GM23338 (cell line): ENCODE results near the gene ING5.

Source experiments
- CREB1 ChIP-seq: fragments of 250-450 bp; sonication (Bioruptor Pico); IDR thresholded peaks from 2 replicates; pipeline ENCODE4 v1.5.0; 2020; ENCODE audit warnings: low read depth, mild to moderate bottlenecking, moderate library complexity
- CTCF ChIP-seq, 2 experiments: fragments of 200-600 bp in 1 of 2; sonication (generic) in 1 of 2; conservative IDR thresholded peaks; 2 replicates each; pipeline versions ENCODE4 v1.5.1 to v1.6.1; 2016 to 2017; ENCODE audit warnings: antibody characterized with exemption in 2 of 2, low read depth in 2 of 2, mild to moderate bottlenecking in 2 of 2, moderate library complexity in 1 of 2
- EZH2phosphoT487 ChIP-seq: fragments of 200-600 bp; sonication (generic); IDR thresholded peaks from one replicate; pipeline ENCODE4 v1.8.1; 2018; ENCODE audit warnings: antibody characterized with exemption; ENCODE audit not compliant: unreplicated experiment
- JUNB ChIP-seq: IDR thresholded peaks from one replicate; pipeline ENCODE4 v1.6.1; 2016; ENCODE audit warnings: antibody characterized with exemption; ENCODE audit not compliant: unreplicated experiment

GRCh38 chr2:241686324-241686649 is 15.6 kb upstream of the ING5 start:
- TF ChIP-seq CTCF (conservative IDR thresholded peaks at IDR 0.05; ENCODE audit: low read depth in 2 of 2) (no peak), EZH2phosphoT487 (no peak), CREB1 (CRISPR knock-in tag) (no peak), JUNB (no peak)
